ENCODE measurements around the gene DPEP2. TPM values are rescaled to one million over a fixed set of nuclear protein-coding genes. Genes with fewer than 3 reads are reported as not detected.
"Not testable (repeated sequence)": the region's sequence is repeated elsewhere in the genome, so short reads cannot be mapped to it uniquely, and the experiment has no call there.

Gene DPEP2
- total and polyA plus RNA-seq, 2 experiments from 2014 or later: not detected

GRCh38 chr16:68013440-68013839, 14.2 kb upstream of the DPEP2 start (continued):
- TF ChIP-seq ZNF462 (CRISPR knock-in tag; IDR thresholded peaks at IDR 0.05) (no peak), ZNF114 (CRISPR knock-in tag; IDR thresholded peaks at IDR 0.05) (no peak)

DNA sequence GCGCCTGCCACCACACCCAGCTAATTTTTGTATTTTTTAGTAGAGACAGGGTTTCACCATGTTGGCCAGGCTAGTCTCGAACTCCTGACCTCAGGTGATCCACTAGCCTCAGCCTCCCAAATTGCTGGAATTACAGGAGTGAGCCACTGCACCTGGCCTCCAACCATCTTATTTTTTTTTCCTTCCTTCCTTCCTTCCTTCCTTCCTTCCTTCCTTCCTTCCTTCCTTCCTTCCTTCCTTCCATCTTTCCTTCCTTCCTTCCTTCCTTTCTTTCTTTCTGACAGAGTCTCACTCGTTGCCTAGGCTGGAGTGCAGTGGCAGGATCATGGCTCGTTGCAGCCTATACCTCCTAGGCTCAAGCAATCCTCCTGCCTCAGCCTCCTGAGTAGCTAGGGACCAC, 10.6 kb upstream of the DPEP2 start:
- H3K27me3 ChIP-seq (ENCODE audit: insufficient read depth); H3K9me2 ChIP-seq (ENCODE audit: insufficient read depth); H3K27ac ChIP-seq (ENCODE audit: low read depth); H3K36me3 ChIP-seq (ENCODE audit: insufficient read depth); H3K36me3 Mint-ChIP-seq (ENCODE audit: low read depth); H3K4me1 ChIP-seq (ENCODE audit: insufficient read depth); H3K4me3 Mint-ChIP-seq; DNase-seq (ENCODE audit: low spot score); H3K4me2 ChIP-seq; H3K9me3 Mint-ChIP-seq; H3F3A ChIP-seq (replicated peaks; ENCODE audit: low read depth); H4K20me1 ChIP-seq (replicated peaks; ENCODE audit: insufficient read depth); H3K79me2 ChIP-seq (replicated peaks; ENCODE audit: insufficient read depth); H3K4me3 ChIP-seq; ATAC-seq; H3K27ac Mint-ChIP-seq: not testable (repeated sequence)
- H3K4me1 Mint-ChIP-seq: peaks cover 15% of the 10 kb centered on the region
- H3K27me3 Mint-ChIP-seq (ENCODE audit: insufficient read depth, low read depth, poor library complexity): peaks cover 17% of the 10 kb centered on the region
- H2AFZ ChIP-seq: peak overlapping the region; percentile 96; the same call in 1 of the 2 replicates

- Histone ChIP-seq H3K9me2 (ENCODE audit: insufficient read depth) (0 out of 2 replicates have a peak, but pooled peaks cover 4% of the 10 kb centered on the region), H3K27ac (ENCODE audit: low read depth) (no peak overlapping the region), H3K27me3 (ENCODE audit: insufficient read depth) (no peaks in the 10 kb centered on the region), H2AFZ (peak overlapping the region; percentile 96), H3K79me2 (replicated peaks; ENCODE audit: insufficient read depth) (no peaks in the 10 kb centered on the region), H3K4me2 (no peak overlapping the region), H3K4me3 (no peak overlapping the region), H3F3A (replicated peaks; ENCODE audit: low read depth) (no peaks in the 10 kb centered on the region), H3K36me3 (ENCODE audit: insufficient read depth) (no peaks in the 10 kb centered on the region), H4K20me1 (replicated peaks; ENCODE audit: insufficient read depth) (no peaks in the 10 kb centered on the region), H3K4me1 (ENCODE audit: insufficient read depth) (no peaks in the 10 kb centered on the region)
- ATAC-seq (peak; percentile 59), DNase-seq (ENCODE audit: low spot score) (peak; percentile 49)
- Mint-ChIP-seq H3K27me3 (ENCODE audit: insufficient read depth, low read depth, poor library complexity) (peaks cover 17% of the 10 kb centered on the region), H3K4me3 (no peak overlapping the region), H3K9me3 (no peaks in the 10 kb centered on the region), H3K27ac (no peak overlapping the region; the same call in 1 of the 2 replicates), H3K36me3 (ENCODE audit: low read depth) (no peaks in the 10 kb centered on the region), H3K4me1 (peaks cover 15% of the 10 kb centered on the region)
- TF ChIP-seq ZNF462 (CRISPR knock-in tag; IDR thresholded peaks at IDR 0.05) (no peak), STAT1 (IDR thresholded peaks at IDR 0.05; ENCODE audit: unreplicated experiment) (no peak), ZNF331 (CRISPR knock-in tag; IDR thresholded peaks at IDR 0.05; ENCODE audit: low read depth) (no peak)
These were observed 10.0 kb upstream of the DPEP2 start for GRCh38 chr16:68009157-68009735.

Data from GM23338 (cell line).